ENCODE data around the gene MAP3K5.

- TF ChIP-seq POLR2A (IDR thresholded peaks at IDR 0.05) (no peak), CTCF (IDR thresholded peaks at IDR 0.05) (no peak), POLR2AphosphoS5 (IDR thresholded peaks at IDR 0.05) (no peak)
Measured at GRCh38 chr6:136783021-136783420, 9.3 kb downstream of the MAP3K5 start.
